Measurements from ENCODE around the gene NDUFAF8.

NDUFAF8 gene

DNA sequence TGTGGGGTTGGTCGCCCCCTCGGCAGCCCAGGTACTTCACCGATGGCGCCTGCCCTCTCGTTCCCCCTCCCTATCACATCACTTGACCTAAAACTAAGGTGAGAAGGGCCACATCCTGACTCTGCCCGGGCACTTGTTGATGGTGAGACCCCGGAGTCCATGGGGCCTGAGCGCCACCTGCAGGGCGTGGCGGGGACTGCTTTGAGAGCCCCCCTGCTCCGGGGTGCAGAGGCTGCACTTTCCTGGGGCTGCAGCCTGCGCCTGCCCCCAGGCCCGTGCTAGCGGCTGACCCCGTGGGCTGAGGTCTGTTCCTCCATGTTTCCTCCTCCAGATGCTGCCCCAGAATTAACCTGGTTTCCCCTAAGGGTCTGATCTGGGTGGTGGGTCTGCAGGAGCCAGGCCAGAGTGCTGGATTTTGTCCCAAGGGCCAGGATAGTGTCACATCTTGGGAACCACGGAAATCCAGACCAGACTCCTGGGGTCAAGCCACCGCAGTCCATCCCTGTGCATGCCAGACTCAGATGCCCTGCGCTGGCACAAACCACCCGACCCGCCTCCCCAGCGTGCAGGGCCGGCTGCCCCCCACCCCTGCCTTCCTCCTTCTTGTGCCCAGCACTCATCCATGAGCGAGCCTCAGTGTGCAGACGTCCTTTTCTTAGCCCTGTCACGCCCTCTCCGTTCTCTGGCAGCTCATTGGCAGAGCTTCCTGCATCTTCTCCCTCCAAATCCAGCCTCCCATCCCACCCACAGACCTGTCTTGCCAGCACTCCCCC is 2.7 kb downstream of the NDUFAF8 start:
- TF ChIP-seq SIN3A (IDR thresholded peaks at IDR 0.05; ENCODE audit: borderline replicate concordance, insufficient read depth, low read length) (no peak), TAF1 (IDR thresholded peaks at IDR 0.05; ENCODE audit: borderline replicate concordance, insufficient read depth, low read length) (no peak), FOXP2 (optimal IDR thresholded peaks at IDR 0.05; ENCODE audit: borderline replicate concordance, extremely low read depth, extremely low read length, insufficient read depth) (no peak), POLR2AphosphoS5 (IDR thresholded peaks at IDR 0.05; ENCODE audit: low read depth, low read length) (peak; percentile 9; the same call in 1 of the 2 replicates)
- TF ChIP-seq, protein P1, sequence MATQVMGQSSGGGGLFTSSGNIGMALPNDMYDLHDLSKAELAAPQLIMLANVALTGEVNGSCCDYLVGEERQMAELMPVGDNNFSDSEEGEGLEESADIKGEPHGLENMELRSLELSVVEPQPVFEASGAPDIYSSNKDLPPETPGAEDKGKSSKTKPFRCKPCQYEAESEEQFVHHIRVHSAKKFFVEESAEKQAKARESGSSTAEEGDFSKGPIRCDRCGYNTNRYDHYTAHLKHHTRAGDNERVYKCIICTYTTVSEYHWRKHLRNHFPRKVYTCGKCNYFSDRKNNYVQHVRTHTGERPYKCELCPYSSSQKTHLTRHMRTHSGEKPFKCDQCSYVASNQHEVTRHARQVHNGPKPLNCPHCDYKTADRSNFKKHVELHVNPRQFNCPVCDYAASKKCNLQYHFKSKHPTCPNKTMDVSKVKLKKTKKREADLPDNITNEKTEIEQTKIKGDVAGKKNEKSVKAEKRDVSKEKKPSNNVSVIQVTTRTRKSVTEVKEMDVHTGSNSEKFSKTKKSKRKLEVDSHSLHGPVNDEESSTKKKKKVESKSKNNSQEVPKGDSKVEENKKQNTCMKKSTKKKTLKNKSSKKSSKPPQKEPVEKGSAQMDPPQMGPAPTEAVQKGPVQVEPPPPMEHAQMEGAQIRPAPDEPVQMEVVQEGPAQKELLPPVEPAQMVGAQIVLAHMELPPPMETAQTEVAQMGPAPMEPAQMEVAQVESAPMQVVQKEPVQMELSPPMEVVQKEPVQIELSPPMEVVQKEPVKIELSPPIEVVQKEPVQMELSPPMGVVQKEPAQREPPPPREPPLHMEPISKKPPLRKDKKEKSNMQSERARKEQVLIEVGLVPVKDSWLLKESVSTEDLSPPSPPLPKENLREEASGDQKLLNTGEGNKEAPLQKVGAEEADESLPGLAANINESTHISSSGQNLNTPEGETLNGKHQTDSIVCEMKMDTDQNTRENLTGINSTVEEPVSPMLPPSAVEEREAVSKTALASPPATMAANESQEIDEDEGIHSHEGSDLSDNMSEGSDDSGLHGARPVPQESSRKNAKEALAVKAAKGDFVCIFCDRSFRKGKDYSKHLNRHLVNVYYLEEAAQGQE (IDR thresholded peaks at IDR 0.05; ENCODE audit: insufficient read depth in 1 of 2, low read depth in 2 of 2, low read length in 2 of 2) = no peak

DNA sequence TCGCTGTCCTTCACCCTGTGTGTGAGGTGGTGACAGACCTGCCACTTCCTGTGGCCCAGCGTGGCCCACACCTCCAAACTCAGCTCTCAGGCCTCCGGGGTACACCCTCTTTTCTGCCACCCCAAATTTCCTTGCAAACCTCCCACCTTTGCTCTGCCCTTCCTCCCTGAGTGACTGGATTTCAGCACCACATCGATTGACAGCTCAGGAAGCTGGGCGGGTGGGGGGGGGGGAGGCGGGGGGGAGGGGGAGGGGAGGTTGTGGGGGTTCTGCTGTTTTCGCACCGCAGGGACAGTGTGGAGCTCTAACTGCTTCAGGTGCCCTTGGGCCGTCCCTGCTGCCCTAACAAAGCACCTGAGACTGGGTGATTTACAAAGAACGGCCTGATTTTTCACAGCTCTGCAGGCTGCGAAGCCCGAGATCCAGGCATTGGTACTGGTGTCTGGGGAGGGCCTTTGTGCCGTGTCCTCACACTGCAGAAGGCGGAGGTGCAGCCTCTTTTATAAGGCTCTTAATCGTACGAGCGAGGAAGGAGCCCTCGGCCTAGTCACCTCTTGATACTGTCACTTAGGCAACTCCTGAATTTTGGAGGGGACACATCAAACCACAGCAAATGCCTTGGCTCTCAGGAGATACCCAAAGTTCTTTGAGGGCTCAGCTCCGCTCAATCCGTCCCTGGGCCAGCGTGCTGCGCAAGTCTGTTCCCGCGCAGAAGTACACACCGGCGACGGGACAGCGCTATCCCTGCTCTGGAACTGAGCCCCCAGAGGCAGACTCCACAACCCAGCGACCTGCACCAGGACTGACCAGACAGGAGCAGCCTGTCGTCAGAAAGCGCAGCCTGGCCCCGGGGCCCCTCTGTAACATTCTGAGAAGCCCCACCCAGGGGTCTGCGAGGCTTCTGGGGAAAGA is 3.6 kb downstream of the NDUFAF8 start:
- TF ChIP-seq, protein P1 (IDR thresholded peaks at IDR 0.05; ENCODE audit: insufficient read depth in 1 of 2, low read depth in 2 of 2, low read length in 2 of 2) = peak in 1 of 2 experiments; percentile 66; a peak in 2 of 4 replicates
- TF ChIP-seq POLR2AphosphoS5 (IDR thresholded peaks at IDR 0.05; ENCODE audit: low read depth, low read length) = 0 out of 2 replicates have a peak, but pooled peaks have one; percentile 19
- TF ChIP-seq FOXP2 (optimal IDR thresholded peaks at IDR 0.05; ENCODE audit: borderline replicate concordance, extremely low read depth, extremely low read length, insufficient read depth) = no peak
- no peak for TF ChIP-seq TAF1 (IDR thresholded peaks at IDR 0.05; ENCODE audit: borderline replicate concordance, insufficient read depth, low read length)
- no peak for TF ChIP-seq SIN3A (IDR thresholded peaks at IDR 0.05; ENCODE audit: borderline replicate concordance, insufficient read depth, low read length)

GRCh38 chr17:81243333-81243664 is 4.2 kb downstream of the NDUFAF8 start:
- TF ChIP-seq, protein P1 (IDR thresholded peaks at IDR 0.05; ENCODE audit: insufficient read depth in 1 of 2, low read depth in 2 of 2, low read length in 2 of 2) = no peak
- no peak; the same call in 1 of the 2 replicates for TF ChIP-seq POLR2AphosphoS5 (IDR thresholded peaks at IDR 0.05; ENCODE audit: low read depth, low read length)
- no peak for TF ChIP-seq SIN3A (IDR thresholded peaks at IDR 0.05; ENCODE audit: borderline replicate concordance, insufficient read depth, low read length)
- TF ChIP-seq TAF1 (IDR thresholded peaks at IDR 0.05; ENCODE audit: borderline replicate concordance, insufficient read depth, low read length) = no peak
- no peak for TF ChIP-seq FOXP2 (optimal IDR thresholded peaks at IDR 0.05; ENCODE audit: borderline replicate concordance, extremely low read depth, extremely low read length, insufficient read depth)

DNA sequence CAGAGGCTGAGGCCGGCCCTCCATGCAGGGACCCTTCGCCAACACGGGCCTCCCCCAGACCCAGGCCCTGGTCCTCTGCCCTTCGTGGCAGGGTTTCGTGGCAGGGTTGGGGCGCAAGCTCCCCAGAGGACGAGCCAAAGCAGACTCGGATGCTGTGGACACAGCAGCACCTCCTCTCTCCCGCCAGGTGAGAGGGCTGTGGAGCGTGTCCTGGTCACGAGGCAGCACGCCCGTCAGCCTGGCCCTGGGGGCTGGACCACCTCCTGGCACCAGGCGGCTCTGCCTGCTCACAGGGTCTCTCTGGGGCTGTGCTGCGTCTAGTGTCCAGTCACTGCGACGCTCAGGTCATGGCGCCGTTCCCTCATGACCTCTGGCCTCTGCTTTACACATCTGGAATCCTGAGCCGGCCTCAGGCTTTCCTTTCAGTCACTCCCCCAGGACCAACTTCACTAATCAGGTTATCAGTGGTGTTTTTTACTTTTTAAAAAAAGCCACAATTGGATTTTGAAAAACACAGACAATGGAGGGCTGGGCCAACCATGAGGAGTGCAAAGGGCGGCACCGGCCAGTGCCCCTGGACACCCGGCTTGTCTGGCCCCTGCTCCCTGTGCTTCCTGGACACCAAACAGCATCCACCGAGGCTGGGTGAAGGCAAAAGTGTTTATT is 5.4 kb downstream of the NDUFAF8 start:
- TF ChIP-seq POLR2AphosphoS5 (IDR thresholded peaks at IDR 0.05; ENCODE audit: low read depth, low read length) = 0 out of 2 replicates have a peak, but pooled peaks have one; percentile 12
- TF ChIP-seq FOXP2 (optimal IDR thresholded peaks at IDR 0.05; ENCODE audit: borderline replicate concordance, extremely low read depth, extremely low read length, insufficient read depth) = peak; percentile 40
- TF ChIP-seq SIN3A (IDR thresholded peaks at IDR 0.05; ENCODE audit: borderline replicate concordance, insufficient read depth, low read length) = no peak
- TF ChIP-seq, protein P1 (IDR thresholded peaks at IDR 0.05; ENCODE audit: insufficient read depth in 1 of 2, low read depth in 2 of 2, low read length in 2 of 2) = no peak
- no peak for TF ChIP-seq TAF1 (IDR thresholded peaks at IDR 0.05; ENCODE audit: borderline replicate concordance, insufficient read depth, low read length)
